ENCODE measurements around the gene IMPA2. TPM values are rescaled to one million over a fixed set of nuclear protein-coding genes. Genes with fewer than 3 reads are reported as not detected.

IMPA2 gene
- total RNA-seq, 2 experiments from 2014 or later: 17.7 to 20.8 TPM

- no peak for TF ChIP-seq CTCF (IDR thresholded peaks at IDR 0.05)
- H3K27ac Mint-ChIP-seq: no peak overlapping the region
- no peaks in the 10 kb centered on the region for H3K9me3 Mint-ChIP-seq
- POLR2A ChIA-PET: interaction anchor here (0.8 to 3.7 kb wide), 2 partner anchors 20 to 35 kb away, joined by 3 to 15 read pairs; no protein-coding TSS in a partner anchor
- CTCF ChIA-PET: interaction anchor here (0.8 to 3.9 kb wide), 5 partner anchors 9 to 55 kb away, joined by 3 to 30 read pairs (median 3); no protein-coding TSS in a partner anchor
- peaks cover 5% of the 10 kb centered on the region for H3K27me3 Mint-ChIP-seq
- intact Hi-C loops (cut with micrococcal nuclease): loop anchor here (5.0 kb wide), 1 partner anchor 36 kb away; no protein-coding TSS in a partner anchor
- H3K36me3 Mint-ChIP-seq (ENCODE audit: low read depth): no peaks in the 10 kb centered on the region
- H3K4me1 Mint-ChIP-seq (ENCODE audit: low read depth): peaks cover 17% of the 10 kb centered on the region
- H3K4me3 Mint-ChIP-seq: no peak overlapping the region
- DNase-seq (no peak), ATAC-seq (no peak)
Observed at GRCh38 chr18:11983592-11983991, 2.3 kb downstream of the IMPA2 start.

GRCh38 chr18:11984091-11984490 lies 2.8 kb downstream of the IMPA2 start:
- intact Hi-C loops (cut with micrococcal nuclease): loop anchor here (5.0 kb wide), 1 partner anchor 37 kb away; no protein-coding TSS in a partner anchor
- ChIA-PET CTCF (interaction anchor here (1.2 to 1.7 kb wide), 2 partner anchors 8 to 54 kb away, joined by 3 to 4 read pairs; no protein-coding TSS in a partner anchor), POLR2A (no interaction called here)
- H3K9me3 Mint-ChIP-seq: no peaks in the 10 kb centered on the region
- ATAC-seq (no peak), DNase-seq (no peak)
- H3K27me3 Mint-ChIP-seq: peaks cover 5% of the 10 kb centered on the region
- H3K36me3 Mint-ChIP-seq (ENCODE audit: low read depth): no peaks in the 10 kb centered on the region
- H3K4me1 Mint-ChIP-seq (ENCODE audit: low read depth): peaks cover 17% of the 10 kb centered on the region
- no peak overlapping the region for H3K27ac Mint-ChIP-seq
- no peak for TF ChIP-seq CTCF (IDR thresholded peaks at IDR 0.05)
- H3K4me3 Mint-ChIP-seq: no peak overlapping the region

- ATAC-seq (no peak), DNase-seq (no peak)
- CTCF ChIA-PET: interaction anchor here (1.2 kb wide), 1 partner anchor 48 kb away, joined by 3 read pairs; no protein-coding TSS in a partner anchor
- H3K4me1 Mint-ChIP-seq (ENCODE audit: low read depth): peaks cover 10% of the 10 kb centered on the region
- H3K27me3 Mint-ChIP-seq: peaks cover 5% of the 10 kb centered on the region
- no peaks in the 10 kb centered on the region for H3K36me3 Mint-ChIP-seq (ENCODE audit: low read depth)
- TF ChIP-seq CTCF (IDR thresholded peaks at IDR 0.05): no peak
- H3K9me3 Mint-ChIP-seq: no peaks in the 10 kb centered on the region
- intact Hi-C loops (cut with micrococcal nuclease): no loop called here
- POLR2A ChIA-PET: no interaction called here
- no peak overlapping the region for H3K27ac Mint-ChIP-seq
- no peak overlapping the region for H3K4me3 Mint-ChIP-seq
Observed at GRCh38 chr18:11985586-11985985, 4.3 kb downstream of the IMPA2 start.

GRCh38 chr18:11986061-11986460 lies 4.8 kb downstream of the IMPA2 start:
- no peak for ATAC-seq
- CTCF ChIA-PET: interaction anchor here (1.2 kb wide), 1 partner anchor 48 kb away, joined by 3 read pairs; no protein-coding TSS in a partner anchor
- Mint-ChIP-seq H3K9me3 (no peaks in the 10 kb centered on the region), H3K27ac (no peak overlapping the region), H3K4me3 (no peak overlapping the region), H3K4me1 (ENCODE audit: low read depth) (peaks cover 10% of the 10 kb centered on the region), H3K36me3 (ENCODE audit: low read depth) (no peaks in the 10 kb centered on the region), H3K27me3 (peaks cover 5% of the 10 kb centered on the region)
- no peak for DNase-seq
- TF ChIP-seq CTCF (IDR thresholded peaks at IDR 0.05): no peak
- intact Hi-C loops (cut with micrococcal nuclease): no loop called here
- POLR2A ChIA-PET: no interaction called here

GRCh38 chr18:11987527-11987926 lies 6.2 kb downstream of the IMPA2 start:
- peaks cover 5% of the 10 kb centered on the region for H3K27me3 Mint-ChIP-seq
- ChIA-PET CTCF (no interaction called here), POLR2A (no interaction called here)
- DNase-seq: no peak
- H3K9me3 Mint-ChIP-seq: no peaks in the 10 kb centered on the region
- H3K4me3 Mint-ChIP-seq: no peak overlapping the region
- H3K36me3 Mint-ChIP-seq (ENCODE audit: low read depth): no peaks in the 10 kb centered on the region
- no peak for ATAC-seq
- TF ChIP-seq CTCF (IDR thresholded peaks at IDR 0.05): no peak
- no peak overlapping the region for H3K27ac Mint-ChIP-seq
- peaks cover 5% of the 10 kb centered on the region for H3K4me1 Mint-ChIP-seq (ENCODE audit: low read depth)
- intact Hi-C loops (cut with micrococcal nuclease): no loop called here

Data from activated CD8-positive, alpha-beta T cell treated with anti-CD3 and anti-CD28 coated beads for 36 hours (primary cell).